Measurements from ENCODE around the gene KRT79. TPM values are rescaled to one million over a fixed set of nuclear protein-coding genes. Genes with fewer than 3 reads are reported as not detected.

The KRT79 gene
- total RNA-seq, 1 donor from 2014 or later: not detected

- TF ChIP-seq CTCF (IDR thresholded peaks at IDR 0.05; ENCODE audit: insufficient read depth, low read length, poor library complexity, severe bottlenecking): no peak
- H3K36me3 ChIP-seq (ENCODE audit: control insufficient read depth, insufficient read depth, low read length): no peaks in the 10 kb centered on the region
- H3K4me3 ChIP-seq (ENCODE audit: low read depth, low read length): no peak overlapping the region
- DNase-seq (ENCODE audit: low read depth): no peak
- peaks cover 10% of the 10 kb centered on the region for H3K27me3 ChIP-seq (ENCODE audit: control insufficient read depth, insufficient read depth, low read length)
These were observed 52.6 kb downstream of the KRT79 start for GRCh38 chr12:52781399-52782082.

- H3K27me3 ChIP-seq (ENCODE audit: control insufficient read depth, insufficient read depth, low read length): peaks cover 10% of the 10 kb centered on the region
- H3K4me3 ChIP-seq (ENCODE audit: low read depth, low read length): no peak overlapping the region
- TF ChIP-seq CTCF (IDR thresholded peaks at IDR 0.05; ENCODE audit: insufficient read depth, low read length, poor library complexity, severe bottlenecking): no peak
- H3K36me3 ChIP-seq (ENCODE audit: control insufficient read depth, insufficient read depth, low read length): no peaks in the 10 kb centered on the region
- DNase-seq (ENCODE audit: low read depth): no peak
These were observed 54.2 kb downstream of the KRT79 start for GRCh38 chr12:52779914-52780313.

DNA sequence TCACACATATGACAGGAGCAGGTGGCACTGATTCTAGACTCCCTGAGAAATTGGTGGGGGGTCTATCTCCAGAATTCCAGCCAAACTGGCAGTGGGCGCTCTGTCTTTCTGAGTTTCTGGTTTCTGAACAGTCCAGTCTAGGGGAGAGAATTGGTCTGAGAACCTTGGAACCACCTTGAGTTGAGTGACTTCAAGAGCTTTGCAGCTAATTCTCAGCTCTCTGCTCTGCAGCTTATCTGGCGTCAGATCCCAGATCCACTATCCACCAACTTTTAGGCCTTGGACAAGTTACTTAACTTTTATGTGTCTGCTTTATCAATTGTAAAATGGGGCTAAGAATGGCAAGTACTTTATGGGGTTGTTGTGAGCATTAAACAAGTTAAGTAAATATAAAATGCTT, 55.3 kb downstream of the KRT79 start:
- no peak for DNase-seq (ENCODE audit: low read depth)
- H3K27me3 ChIP-seq (ENCODE audit: control insufficient read depth, insufficient read depth, low read length): peaks cover 10% of the 10 kb centered on the region
- H3K4me3 ChIP-seq (ENCODE audit: low read depth, low read length): no peak overlapping the region
- TF ChIP-seq CTCF (IDR thresholded peaks at IDR 0.05; ENCODE audit: insufficient read depth, low read length, poor library complexity, severe bottlenecking): no peak
- no peaks in the 10 kb centered on the region for H3K36me3 ChIP-seq (ENCODE audit: control insufficient read depth, insufficient read depth, low read length)

- Histone ChIP-seq H3K4me3 (ENCODE audit: low read depth, low read length) (no peak overlapping the region), H3K36me3 (ENCODE audit: control insufficient read depth, insufficient read depth, low read length) (no peaks in the 10 kb centered on the region), H3K27me3 (ENCODE audit: control insufficient read depth, insufficient read depth, low read length) (peaks cover 12% of the 10 kb centered on the region)
- no peak for TF ChIP-seq CTCF (IDR thresholded peaks at IDR 0.05; ENCODE audit: insufficient read depth, low read length, poor library complexity, severe bottlenecking)
- no peak for DNase-seq (ENCODE audit: low read depth)
These were observed 56.5 kb downstream of the KRT79 start for GRCh38 chr12:52777566-52777965.

GRCh38 chr12:52776913-52777395, 57.2 kb downstream of the KRT79 start, which contains the start of gene KRT76:
Gene KRT76, minus strand, starts transcription at chr12:52777345. Its CDS starts 54 bp downstream, at chr12:52777291.
- peaks cover 14% of the 10 kb centered on the region for H3K27me3 ChIP-seq (ENCODE audit: control insufficient read depth, insufficient read depth, low read length)
- no peaks in the 10 kb centered on the region for H3K36me3 ChIP-seq (ENCODE audit: control insufficient read depth, insufficient read depth, low read length)
- H3K4me3 ChIP-seq (ENCODE audit: low read depth, low read length): no peak within 1 kb of the TSS
- no peak for TF ChIP-seq CTCF (IDR thresholded peaks at IDR 0.05; ENCODE audit: insufficient read depth, low read length, poor library complexity, severe bottlenecking)
- no peak for DNase-seq (ENCODE audit: low read depth)

DNA sequence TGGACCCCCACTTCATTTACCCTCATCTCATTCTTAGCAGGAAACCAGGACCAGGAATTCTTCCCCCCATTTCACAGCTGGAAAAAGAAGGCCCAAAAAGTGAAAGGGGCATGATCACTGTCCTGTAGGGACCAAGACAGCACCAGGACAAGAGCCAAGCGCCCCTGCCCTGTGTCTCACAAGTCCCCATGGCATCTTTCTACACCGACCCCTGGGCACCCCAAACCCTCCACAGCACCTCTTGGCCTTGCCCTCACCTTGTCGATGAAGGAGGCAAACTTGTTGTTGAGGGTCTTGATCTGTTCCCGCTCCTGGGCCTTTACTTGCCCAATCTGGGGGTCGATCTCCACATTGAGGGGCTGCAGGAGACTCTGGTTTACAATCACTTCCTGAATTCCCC, 57.7 kb downstream of the KRT79 start:
- TF ChIP-seq CTCF (IDR thresholded peaks at IDR 0.05; ENCODE audit: insufficient read depth, low read length, poor library complexity, severe bottlenecking): no peak
- peaks cover 14% of the 10 kb centered on the region for H3K27me3 ChIP-seq (ENCODE audit: control insufficient read depth, insufficient read depth, low read length)
- no peak for DNase-seq (ENCODE audit: low read depth)

More for the DNA sequence above, 57.7 kb downstream of the KRT79 start:
- H3K4me3 ChIP-seq (ENCODE audit: low read depth, low read length): no peak overlapping the region
- no peaks in the 10 kb centered on the region for H3K36me3 ChIP-seq (ENCODE audit: control insufficient read depth, insufficient read depth, low read length)

Data from kidney epithelial cell (primary cell).